CD14-positive monocyte (primary cell): ENCODE results near the gene IRAK3. TPM values are rescaled to one million over a fixed set of nuclear protein-coding genes. Genes with fewer than 3 reads are reported as not detected.
A peak's percentile ranks its signal among the peaks of the same experiment; 100 is the strongest.

Source experiments
- DNase-seq, 3 donors: peaks; one replicate each; pipeline ENCODE4 v3.0.0-alpha.2; 2011 to 2022
- H2AFZ ChIP-seq: 2 replicates; pipeline ENCODE4 v1.6.0; 2012; ENCODE audit warnings: mild to moderate bottlenecking, low read depth, low read length, inconsistent platforms; ENCODE audit not compliant: insufficient read depth, poor library complexity, severe bottlenecking
- H3K27ac ChIP-seq, 2 donors: 1 replicate in 1 of 2; 2 replicates in 1 of 2; pipeline ENCODE4 v1.5.1; 2012 to 2013; ENCODE audit warnings: low read length in 2 of 2, control low read depth in 1 of 2, inconsistent platforms in 1 of 2, low read depth in 1 of 2, mild to moderate bottlenecking in 1 of 2
- H3K27me3 ChIP-seq, 2 donors: one replicate each; pipeline versions ENCODE4 v1.6.0 to v1.6.1; 2011 to 2013; ENCODE audit warnings: low read length in 2 of 2; ENCODE audit not compliant: control insufficient read depth in 2 of 2, insufficient read depth in 2 of 2
- H3K36me3 ChIP-seq, 2 donors: replicated peaks in 1 of 2; 1 replicate in 1 of 2; 2 replicates in 1 of 2; pipeline versions ENCODE4 v1.5.1 to v1.6.1; 2012 to 2013; ENCODE audit warnings: low read length in 2 of 2, control low read depth in 1 of 2, inconsistent platforms in 1 of 2, mild to moderate bottlenecking in 1 of 2; ENCODE audit not compliant: insufficient read depth in 2 of 2, control insufficient read depth in 1 of 2
- H3K4me1 ChIP-seq, 2 donors: 1 replicate in 1 of 2; 2 replicates in 1 of 2; pipeline versions ENCODE4 v1.5.1 to v1.6.1; 2012 to 2013; ENCODE audit warnings: low read length in 2 of 2, control low read depth in 1 of 2, inconsistent platforms in 1 of 2, mild to moderate bottlenecking in 1 of 2, moderate library complexity in 1 of 2; ENCODE audit not compliant: insufficient read depth in 2 of 2, control insufficient read depth in 1 of 2
- H3K4me2 ChIP-seq: replicated peaks from 2 replicates; pipeline ENCODE3; 2012; ENCODE audit warnings: low read length, moderate library complexity, mild to moderate bottlenecking; ENCODE audit not compliant: poor library complexity, severe bottlenecking; ENCODE audit errors: extremely low read depth
- H3K4me3 ChIP-seq, 3 experiments: fragments of 200-600 bp in 1 of 3; sonication (generic) in 1 of 3; replicated peaks in 1 of 3; 1 replicate in 2 of 3; 2 replicates in 1 of 3; pipeline ENCODE4 v1.5.1; 2011 to 2013; ENCODE audit warnings: low read length in 3 of 3, mild to moderate bottlenecking in 3 of 3, control low read depth in 2 of 3, low read depth in 2 of 3, inconsistent platforms in 1 of 3, moderate library complexity in 1 of 3
- H3K79me2 ChIP-seq: 2 replicates; pipeline ENCODE4 v1.6.0; 2012; ENCODE audit warnings: mild to moderate bottlenecking, control low read depth, inconsistent platforms, low read length, moderate library complexity; ENCODE audit not compliant: insufficient read depth
- H3K9ac ChIP-seq: 2 replicates; pipeline ENCODE4 v1.6.0; 2017; ENCODE audit warnings: low read length, mild to moderate bottlenecking; ENCODE audit not compliant: insufficient read depth, poor library complexity, severe bottlenecking
- H3K9me3 ChIP-seq, 2 donors: replicated peaks in 1 of 2; 1 replicate in 1 of 2; 2 replicates in 1 of 2; pipeline versions ENCODE4 v1.5.1 to v1.6.1; 2012 to 2013; ENCODE audit warnings: low read length in 2 of 2, control low read depth in 1 of 2; ENCODE audit not compliant: control insufficient read depth in 1 of 2, insufficient read depth in 1 of 2
- H4K20me1 ChIP-seq: 2 replicates; pipeline ENCODE4 v1.6.0; 2012; ENCODE audit warnings: mild to moderate bottlenecking, low read length, control low read depth, moderate library complexity; ENCODE audit not compliant: insufficient read depth
- H3K27ac Mint-ChIP-seq, 7 donors: one replicate each; pipeline ENCODE4 v1.8.0; 2020; ENCODE audit warnings: mild to moderate bottlenecking in 7 of 7, mixed read lengths in 7 of 7, moderate library complexity in 6 of 7, inconsistent platforms in 2 of 7
- H3K27me3 Mint-ChIP-seq, 3 donors: one replicate each; pipeline ENCODE4 v1.8.0; 2021 to 2022; ENCODE audit warnings: low read depth in 3 of 3, mild to moderate bottlenecking in 3 of 3, mixed read lengths in 3 of 3, moderate library complexity in 3 of 3, inconsistent platforms in 1 of 3
- H3K36me3 Mint-ChIP-seq, 2 donors: one replicate each; pipeline ENCODE4 v1.8.0; 2020; ENCODE audit warnings: mixed read lengths in 2 of 2, inconsistent platforms in 1 of 2, mild to moderate bottlenecking in 1 of 2
- H3K4me1 Mint-ChIP-seq: one replicate; pipeline ENCODE4 v1.8.0; 2020; ENCODE audit warnings: mild to moderate bottlenecking, mixed read lengths
- H3K4me3 Mint-ChIP-seq, 2 donors: one replicate each; pipeline ENCODE4 v1.8.0; 2020; ENCODE audit warnings: mild to moderate bottlenecking in 2 of 2, mixed read lengths in 2 of 2, moderate library complexity in 1 of 2
- H3K9me3 Mint-ChIP-seq, 7 donors: one replicate each; pipeline ENCODE4 v1.8.0; 2020 to 2022; ENCODE audit warnings: mixed read lengths in 7 of 7, mild to moderate bottlenecking in 6 of 7, moderate library complexity in 6 of 7, inconsistent platforms in 2 of 7
- CTCF ChIP-seq: fragments of 200-600 bp; IDR thresholded peaks from one replicate; pipeline ENCODE4 v1.8.0; 2022; ENCODE audit warnings: antibody characterized with exemption, mild to moderate bottlenecking
- WGBS: methylation state at CpG from one replicate; pipeline ENCODE4 v1.1.5; 2013; ENCODE audit warnings: missing lambda C conversion rate; ENCODE audit not compliant: insufficient coverage; 5-methylcytosine and 5-hydroxymethylcytosine counted together
- intact Hi-C, 2 donors: fragments of 100-400 bp; cut with micrococcal nuclease; formaldehyde crosslinking; loops; one replicate each; pipeline versions ENCODE4 v1.15.0 to v1.15.1; 2023
- polyA plus RNA-seq, 3 donors: library from polyadenylated mRNA; depleted of rRNA in 1 of 3; unstranded in 2 of 3; stranded (reverse) in 1 of 3; fragments of 300-500 nt in 2 of 3; fragments of >200 nt in 1 of 3; fragmentation: Illumina TruSeq in 2 of 3; gene quantifications; 1 replicate in 2 of 3; 2 replicates in 1 of 3; pipeline ENCODE4 v1.2.3, GENCODE V29; 2012 to 2021

The IRAK3 gene
- polyA plus RNA-seq, 3 donors: 56.9 to 59.7 (median 58.0) TPM

GRCh38 chr12:66142826-66143225 lies 46.2 kb upstream of the IRAK3 start:
- H3K9ac ChIP-seq: no peak overlapping the region
- peak overlapping the region in 1 of 2 donors; percentile 83 for H3K27ac ChIP-seq
- peak overlapping the region in 1 of 7 donors; percentile 74 for H3K27ac Mint-ChIP-seq
- peaks cover 86% of the 10 kb centered on the region for H3K79me2 ChIP-seq
- H3K27me3 Mint-ChIP-seq: no peaks in the 10 kb centered on the region
- H3K36me3 Mint-ChIP-seq: peaks cover 45 to 72% of the 10 kb centered on the region in 2 donors
- peaks cover 34 to 46% of the 10 kb centered on the region in 2 donors for H3K4me1 ChIP-seq
- no peak overlapping the region for H3K4me2 ChIP-seq
- no peak for TF ChIP-seq CTCF
- no peak for DNase-seq
- H3K36me3 ChIP-seq: peaks cover 55 to 80% of the 10 kb centered on the region in 2 donors
- no peak overlapping the region for H3K4me3 Mint-ChIP-seq
- H4K20me1 ChIP-seq: peaks cover 6% of the 10 kb centered on the region
- peaks cover 41% of the 10 kb centered on the region for H3K4me1 Mint-ChIP-seq
- intact Hi-C loops: loop anchor here (10.0 kb wide), 5 partner anchors 52 to 552 kb away; partner anchors contain the start of gene HELB (in 1 of the 2)
- H3K27me3 ChIP-seq: no peaks in the 10 kb centered on the region
- H3K9me3 Mint-ChIP-seq: peaks cover 11 to 33% (median 26%) of the 10 kb centered on the region in 7 donors
- no peak overlapping the region for H2AFZ ChIP-seq
- H3K9me3 ChIP-seq: peaks cover 4 to 42% of the 10 kb centered on the region in 2 donors
- H3K4me3 ChIP-seq: no peak overlapping the region

GRCh38 chr12:66143868-66144267 lies 45.1 kb upstream of the IRAK3 start:
- H3K9ac ChIP-seq: no peak overlapping the region
- H3K79me2 ChIP-seq: peaks cover 86% of the 10 kb centered on the region
- Mint-ChIP-seq H3K27me3 (no peaks in the 10 kb centered on the region), H3K36me3 (peaks cover 49 to 74% of the 10 kb centered on the region in 2 donors), H3K27ac (peak overlapping the region; percentile 86 to 98 (median 96)), H3K4me3 (no peak overlapping the region), H3K4me1 (peaks cover 47% of the 10 kb centered on the region), H3K9me3 (peaks cover 11 to 33% (median 26%) of the 10 kb centered on the region in 7 donors)
- no peaks in the 10 kb centered on the region for H3K27me3 ChIP-seq
- H3K4me2 ChIP-seq: no peak overlapping the region
- intact Hi-C loops: loop anchor here (10.0 kb wide), 5 partner anchors 51 to 551 kb away; partner anchors contain the start of gene HELB (in 1 of the 2)
- H2AFZ ChIP-seq: no peak overlapping the region
- DNase-seq: no peak
- peaks cover 6% of the 10 kb centered on the region for H4K20me1 ChIP-seq
- peak overlapping the region; percentile 40 to 83 for H3K27ac ChIP-seq
- peaks cover 34 to 54% of the 10 kb centered on the region in 2 donors for H3K4me1 ChIP-seq
- H3K36me3 ChIP-seq: peaks cover 47 to 80% of the 10 kb centered on the region in 2 donors
- H3K4me3 ChIP-seq: peak overlapping the region in 1 of 3 experiments; percentile 56
- WGBS: no CpG with 5 or more reads among the region's 1 CpG
- H3K9me3 ChIP-seq: peaks cover 4 to 42% of the 10 kb centered on the region in 2 donors
- TF ChIP-seq CTCF: no peak
